ENCODE data around the gene CEP162. TPM values are rescaled to one million over a fixed set of nuclear protein-coding genes. Genes with fewer than 3 reads are reported as not detected.

Gene CEP162
- total RNA-seq, 1 donor from 2014 or later = 28.8 TPM

- Mint-ChIP-seq H3K4me3 (no peak overlapping the region), H3K27ac (no peak overlapping the region), H3K36me3 (no peaks in the 10 kb centered on the region)
Measured at GRCh38 chr6:84260926-84261325, 33.5 kb upstream of the CEP162 start.

GRCh38 chr6:84260196-84260595 is 32.8 kb upstream of the CEP162 start:
- H3K36me3 ChIP-seq = no peaks in the 10 kb centered on the region
- no peaks in the 10 kb centered on the region for H3K4me1 Mint-ChIP-seq
- H3K9me3 Mint-ChIP-seq = no peaks in the 10 kb centered on the region
- DNase-seq (ENCODE audit: low spot score) = no peak
- no peak overlapping the region for H3K4me2 ChIP-seq
- H3K27ac ChIP-seq = no peak overlapping the region
- no peak overlapping the region for H3K27ac Mint-ChIP-seq
- H3K4me1 ChIP-seq = no peaks in the 10 kb centered on the region
- no peaks in the 10 kb centered on the region for H4K20me1 ChIP-seq (ENCODE audit: low read depth)
- no peak overlapping the region for H3K4me3 ChIP-seq
- H3F3A ChIP-seq (ENCODE audit: low read depth) = no peaks in the 10 kb centered on the region
- no peaks in the 10 kb centered on the region for H3K27me3 ChIP-seq
- no peaks in the 10 kb centered on the region for H3K79me2 ChIP-seq (ENCODE audit: low read depth)
- no peaks in the 10 kb centered on the region for H3K36me3 Mint-ChIP-seq
- no peaks in the 10 kb centered on the region for H3K9me3 ChIP-seq (ENCODE audit: low read depth)
- no peak for TF ChIP-seq EZH2 (IDR thresholded peaks at IDR 0.05)
- no peak for TF ChIP-seq CTCF (IDR thresholded peaks at IDR 0.05)
- TF ChIP-seq EZH2phosphoT487 (IDR thresholded peaks at IDR 0.05) = no peak
- H3K4me3 Mint-ChIP-seq = no peak overlapping the region
- no peak overlapping the region for H3K9ac ChIP-seq
- H2AFZ ChIP-seq (replicated peaks) = no peak overlapping the region
- no peaks in the 10 kb centered on the region for H3K27me3 Mint-ChIP-seq (ENCODE audit: insufficient read depth, low read depth)

More at GRCh38 chr6:84260926-84261325, 33.5 kb upstream of the CEP162 start:
- H3K27me3 Mint-ChIP-seq (ENCODE audit: insufficient read depth, low read depth) = no peaks in the 10 kb centered on the region
- H3K4me1 Mint-ChIP-seq = no peaks in the 10 kb centered on the region
- Histone ChIP-seq H3K36me3 (no peaks in the 10 kb centered on the region), H3K79me2 (ENCODE audit: low read depth) (no peaks in the 10 kb centered on the region), H3K9ac (no peak overlapping the region), H4K20me1 (ENCODE audit: low read depth) (no peaks in the 10 kb centered on the region), H3K4me2 (no peak overlapping the region), H2AFZ (replicated peaks) (no peak overlapping the region), H3F3A (ENCODE audit: low read depth) (no peaks in the 10 kb centered on the region), H3K27me3 (no peaks in the 10 kb centered on the region), H3K9me3 (ENCODE audit: low read depth) (no peaks in the 10 kb centered on the region), H3K4me3 (no peak overlapping the region), H3K27ac (no peak overlapping the region), H3K4me1 (no peaks in the 10 kb centered on the region)
- DNase-seq (ENCODE audit: low spot score) = no peak
- no peak for TF ChIP-seq CTCF (IDR thresholded peaks at IDR 0.05)
- no peak for TF ChIP-seq EZH2 (IDR thresholded peaks at IDR 0.05)
- no peak for TF ChIP-seq EZH2phosphoT487 (IDR thresholded peaks at IDR 0.05)
- H3K9me3 Mint-ChIP-seq = no peaks in the 10 kb centered on the region

GRCh38 chr6:84258866-84259265 is 31.4 kb upstream of the CEP162 start:
- no peaks in the 10 kb centered on the region for H3K36me3 Mint-ChIP-seq
- no peak overlapping the region for H3K27ac ChIP-seq
- H3K4me1 ChIP-seq = no peaks in the 10 kb centered on the region
- DNase-seq (ENCODE audit: low spot score) = no peak
- TF ChIP-seq EZH2 (IDR thresholded peaks at IDR 0.05) (no peak), CTCF (IDR thresholded peaks at IDR 0.05) (no peak), EZH2phosphoT487 (IDR thresholded peaks at IDR 0.05) (no peak)
- no peaks in the 10 kb centered on the region for H3F3A ChIP-seq (ENCODE audit: low read depth)
- H3K4me2 ChIP-seq = no peak overlapping the region
- no peak overlapping the region for H3K4me3 Mint-ChIP-seq
- peak overlapping the region; percentile 22 for H2AFZ ChIP-seq (replicated peaks)
- no peaks in the 10 kb centered on the region for H3K79me2 ChIP-seq (ENCODE audit: low read depth)
- H3K4me3 ChIP-seq = no peak overlapping the region
- H3K9me3 Mint-ChIP-seq = no peaks in the 10 kb centered on the region
- no peaks in the 10 kb centered on the region for H3K36me3 ChIP-seq
- no peaks in the 10 kb centered on the region for H3K27me3 ChIP-seq
- H3K27me3 Mint-ChIP-seq (ENCODE audit: insufficient read depth, low read depth) = no peaks in the 10 kb centered on the region
- no peaks in the 10 kb centered on the region for H4K20me1 ChIP-seq (ENCODE audit: low read depth)
- no peaks in the 10 kb centered on the region for H3K4me1 Mint-ChIP-seq
- H3K9ac ChIP-seq = no peak overlapping the region
- H3K27ac Mint-ChIP-seq = no peak overlapping the region
- no peaks in the 10 kb centered on the region for H3K9me3 ChIP-seq (ENCODE audit: low read depth)

Data from neural progenitor cell (in vitro differentiated cells).